GM12801 (cell line): ENCODE results near the gene SYK.

Experiments
- TF ChIP-seq, protein P1 (sequence below): IDR thresholded peaks from one replicate; pipeline ENCODE4 v1.5.1; 2011; ENCODE audit warnings: control low read depth; ENCODE audit not compliant: insufficient read length; ENCODE audit errors: extremely low read depth

Gene SYK

DNA sequence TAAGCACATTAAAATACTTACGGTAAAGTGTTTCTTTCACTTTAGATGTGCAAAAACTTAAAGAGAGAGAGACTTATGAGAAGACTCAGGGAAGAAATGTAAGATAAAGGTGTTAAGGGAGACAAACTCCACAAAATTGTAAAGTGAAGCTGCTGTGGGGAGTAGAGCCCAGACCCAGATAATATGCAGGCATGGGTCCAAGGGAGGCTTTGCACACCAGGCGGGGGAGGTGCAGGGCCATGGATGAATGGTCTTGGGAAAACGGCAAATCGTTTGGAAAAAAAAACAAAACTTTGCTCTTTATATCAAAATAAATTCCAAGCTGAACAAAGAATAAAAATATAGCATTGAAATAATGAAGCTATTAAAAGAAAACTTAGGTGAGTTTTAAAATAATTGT is 9.1 kb downstream of the SYK start:
- TF ChIP-seq, protein P1, sequence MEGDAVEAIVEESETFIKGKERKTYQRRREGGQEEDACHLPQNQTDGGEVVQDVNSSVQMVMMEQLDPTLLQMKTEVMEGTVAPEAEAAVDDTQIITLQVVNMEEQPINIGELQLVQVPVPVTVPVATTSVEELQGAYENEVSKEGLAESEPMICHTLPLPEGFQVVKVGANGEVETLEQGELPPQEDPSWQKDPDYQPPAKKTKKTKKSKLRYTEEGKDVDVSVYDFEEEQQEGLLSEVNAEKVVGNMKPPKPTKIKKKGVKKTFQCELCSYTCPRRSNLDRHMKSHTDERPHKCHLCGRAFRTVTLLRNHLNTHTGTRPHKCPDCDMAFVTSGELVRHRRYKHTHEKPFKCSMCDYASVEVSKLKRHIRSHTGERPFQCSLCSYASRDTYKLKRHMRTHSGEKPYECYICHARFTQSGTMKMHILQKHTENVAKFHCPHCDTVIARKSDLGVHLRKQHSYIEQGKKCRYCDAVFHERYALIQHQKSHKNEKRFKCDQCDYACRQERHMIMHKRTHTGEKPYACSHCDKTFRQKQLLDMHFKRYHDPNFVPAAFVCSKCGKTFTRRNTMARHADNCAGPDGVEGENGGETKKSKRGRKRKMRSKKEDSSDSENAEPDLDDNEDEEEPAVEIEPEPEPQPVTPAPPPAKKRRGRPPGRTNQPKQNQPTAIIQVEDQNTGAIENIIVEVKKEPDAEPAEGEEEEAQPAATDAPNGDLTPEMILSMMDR: no peak

DNA sequence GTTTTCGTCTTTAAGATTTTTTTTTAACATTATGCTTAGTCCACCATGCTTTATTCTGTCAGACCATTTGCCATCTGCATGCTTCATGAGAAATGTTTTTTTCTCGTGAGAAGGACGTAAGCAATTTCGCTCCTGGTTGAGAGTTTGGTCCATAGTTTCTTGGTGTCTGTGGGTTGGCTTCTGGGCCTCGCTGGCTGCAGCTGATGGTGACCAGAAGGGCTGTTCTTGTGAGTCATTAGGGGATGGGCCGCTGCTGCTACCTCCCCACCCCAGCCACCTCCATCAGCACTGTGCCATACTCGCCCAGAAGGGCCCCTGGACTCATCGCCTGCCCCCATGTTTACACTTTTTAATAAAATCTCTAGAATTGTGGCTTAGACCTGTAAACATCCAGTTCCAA is 11.4 kb downstream of the SYK start:
- TF ChIP-seq, protein P1: no peak

DNA sequence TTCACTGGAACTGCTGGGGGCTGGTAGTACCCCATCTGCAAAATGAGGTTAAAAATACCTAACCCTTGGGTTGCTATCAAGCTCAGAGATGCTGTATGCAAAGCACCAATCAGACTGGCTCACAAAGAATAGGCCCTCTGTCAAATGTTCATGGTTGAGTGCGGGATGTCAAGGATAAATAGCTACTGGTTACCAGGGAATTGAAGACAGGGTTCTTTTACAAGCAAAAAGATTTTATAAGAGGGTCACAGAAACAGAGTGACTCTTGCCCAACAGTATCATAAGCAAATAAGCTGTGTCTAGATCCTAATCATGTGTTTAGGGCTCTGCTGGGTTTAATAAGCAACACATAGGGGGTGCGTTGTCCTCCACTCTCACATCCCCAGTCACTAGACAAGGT is 11.9 kb downstream of the SYK start:
- TF ChIP-seq, protein P1: no peak

DNA sequence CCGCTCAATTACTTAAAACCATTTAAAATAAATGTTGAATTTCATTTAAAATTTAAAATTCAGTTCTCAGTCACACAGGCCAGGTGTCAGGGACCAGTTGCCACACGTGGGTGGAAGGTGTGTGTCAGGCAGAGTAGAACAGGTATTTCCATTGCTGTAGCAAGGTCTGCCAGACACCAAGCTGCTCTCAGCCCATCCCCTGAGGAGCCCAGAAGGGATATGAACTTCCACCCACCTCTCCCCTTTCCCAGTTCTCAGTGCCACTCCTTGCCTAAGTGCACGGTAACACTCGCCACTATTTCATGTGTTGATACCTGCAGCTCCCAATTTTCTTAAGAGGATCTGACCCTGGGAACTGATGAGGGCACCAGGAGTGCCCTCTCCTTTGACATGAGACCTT is 12.7 kb downstream of the SYK start:
- TF ChIP-seq, protein P1: no peak

DNA sequence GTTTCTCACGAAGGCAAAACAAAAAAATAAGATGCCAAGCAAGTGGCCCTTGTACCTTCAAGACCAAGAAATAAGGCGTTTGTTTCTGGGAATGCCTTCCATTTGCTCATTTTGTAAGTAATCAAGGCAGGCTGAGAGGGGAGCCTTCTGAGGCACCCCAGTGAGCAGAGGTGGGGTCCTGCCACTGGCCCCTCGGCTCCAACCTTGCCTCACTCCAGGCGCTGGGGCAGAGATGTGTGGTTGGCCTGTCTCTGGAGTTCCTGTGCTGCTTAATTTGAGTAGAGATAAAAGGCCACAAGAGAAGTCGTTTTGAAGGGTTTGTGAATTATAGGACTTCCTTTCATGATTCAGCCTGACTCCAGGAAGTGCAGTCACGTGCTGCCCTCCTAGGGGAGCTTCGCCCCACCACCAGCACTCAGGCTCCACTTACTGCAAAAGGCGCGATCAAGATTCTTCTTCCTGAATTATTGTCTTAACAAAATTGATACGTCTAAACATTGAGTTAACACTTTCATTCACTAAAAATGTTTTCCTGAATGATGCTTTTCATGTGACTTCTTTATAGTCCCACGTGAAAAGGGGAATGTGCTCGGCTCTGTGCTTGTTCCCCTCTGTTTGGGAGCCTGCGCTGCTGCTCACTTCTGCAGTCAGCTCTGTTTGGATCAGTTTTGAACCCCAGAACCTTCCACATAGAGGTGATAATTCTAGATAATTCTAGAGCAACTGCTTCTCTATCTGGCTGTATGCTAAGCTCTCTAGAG is 13.7 kb downstream of the SYK start:
- TF ChIP-seq, protein P1: no peak

DNA sequence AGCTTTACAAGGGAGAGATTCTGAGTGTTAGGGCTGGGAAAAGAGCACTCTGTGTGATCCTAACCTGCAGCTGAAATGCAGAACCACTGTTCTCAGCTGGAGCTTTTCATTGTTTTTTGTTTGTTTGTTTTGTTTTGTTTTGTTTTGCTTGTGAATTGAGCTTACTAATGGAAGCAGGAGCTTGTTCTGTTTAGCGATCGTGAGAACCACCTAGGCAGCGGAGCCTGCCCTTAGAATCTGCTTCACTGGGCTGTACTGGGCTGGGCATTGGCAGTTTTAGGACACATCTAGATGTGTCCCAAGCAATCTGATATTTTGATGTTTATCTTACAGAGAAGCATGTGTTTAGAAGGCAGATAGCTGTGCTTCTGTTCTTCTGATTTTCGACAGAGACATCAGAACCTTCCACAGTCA is 14.3 kb downstream of the SYK start:
- TF ChIP-seq, protein P1: no peak

DNA sequence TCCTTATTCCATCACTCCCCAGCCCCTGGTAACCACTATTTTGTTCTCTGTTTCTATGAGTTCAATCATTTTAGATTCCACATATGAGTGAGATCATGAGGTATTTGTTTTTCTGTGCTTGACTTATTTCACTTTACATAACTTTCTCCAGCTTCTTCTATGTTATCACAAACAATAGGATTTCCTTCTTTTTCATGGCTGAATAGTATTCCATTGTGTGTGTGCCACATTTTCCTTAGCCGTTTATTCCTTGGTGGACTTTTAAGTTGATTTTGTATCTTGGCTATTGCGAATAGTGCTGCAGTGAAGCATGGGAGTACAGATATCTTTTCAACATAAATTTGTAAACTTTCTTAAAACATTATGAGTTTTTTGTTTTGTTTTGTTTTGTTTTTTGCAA is 15.1 kb downstream of the SYK start:
- TF ChIP-seq, protein P1: no peak

DNA sequence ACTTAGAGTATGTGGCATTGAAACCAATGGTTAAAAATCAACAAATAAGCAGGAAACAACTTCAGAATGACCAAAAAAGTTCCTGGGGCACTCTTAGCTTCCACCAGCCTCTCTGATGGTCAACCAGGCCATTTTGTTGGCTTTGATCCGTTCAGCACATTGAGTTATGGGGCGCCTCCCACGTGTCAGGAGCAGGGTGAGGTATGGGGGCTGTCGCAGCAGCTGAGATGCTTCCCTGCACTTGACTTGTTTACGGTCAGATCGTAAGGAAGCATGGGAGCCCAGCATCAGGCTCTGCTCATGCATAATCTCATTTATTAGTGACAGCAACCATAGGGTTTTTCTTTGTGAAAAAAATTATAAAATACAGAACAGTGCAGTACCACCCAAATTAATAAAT is 16.7 kb downstream of the SYK start:
- TF ChIP-seq, protein P1: no peak
